ENCODE results near the gene JUNB.

The JUNB gene

GRCh38 chr19:12791345-12792050, at the start of gene JUNB:
Gene JUNB (plus strand): TSS chr19:12791486. CDS start chr19:12791772, 286 bp downstream.
- DNase-seq (ENCODE audit: low read depth) = peak; percentile 97

- no peak for DNase-seq (ENCODE audit: low read depth)
Observed at GRCh38 chr19:12745166-12745897, 46.0 kb upstream of the JUNB start.

- no peak for DNase-seq (ENCODE audit: low read depth)
Observed at GRCh38 chr19:12748489-12748888, 42.8 kb upstream of the JUNB start.

GRCh38 chr19:12749938-12750521, 41.3 kb upstream of the JUNB start:
- DNase-seq (ENCODE audit: low read depth) = no peak

GRCh38 chr19:12750851-12751250, 40.4 kb upstream of the JUNB start:
- DNase-seq (ENCODE audit: low read depth) = no peak

- DNase-seq (ENCODE audit: low read depth) = no peak
Observed at GRCh38 chr19:12751635-12752034, 39.7 kb upstream of the JUNB start, which contains the start of gene BEST2. Gene BEST2 (plus strand): TSS chr19:12751791. CDS start chr19:12752593, 802 bp downstream.

GRCh38 chr19:12752056-12752781, 39.1 kb upstream of the JUNB start:
- no peak for DNase-seq (ENCODE audit: low read depth)

GRCh38 chr19:12754465-12755196, 36.7 kb upstream of the JUNB start:
- DNase-seq (ENCODE audit: low read depth) = no peak

- DNase-seq (ENCODE audit: low read depth) = no peak
Observed at GRCh38 chr19:12756150-12756883, 35.0 kb upstream of the JUNB start.

- DNase-seq (ENCODE audit: low read depth) = peak; percentile 36
Observed at GRCh38 chr19:12757544-12758274, 33.6 kb upstream of the JUNB start.

- no peak for DNase-seq (ENCODE audit: low read depth)
Observed at GRCh38 chr19:12759686-12760085, 31.6 kb upstream of the JUNB start.

GRCh38 chr19:12763100-12763499, 28.2 kb upstream of the JUNB start:
- no peak for DNase-seq (ENCODE audit: low read depth)

GRCh38 chr19:12764698-12765097, 26.6 kb upstream of the JUNB start:
- no peak for DNase-seq (ENCODE audit: low read depth)

GRCh38 chr19:12766051-12766521, 25.2 kb upstream of the JUNB start:
- no peak for DNase-seq (ENCODE audit: low read depth)

GRCh38 chr19:12767150-12767549, 24.1 kb upstream of the JUNB start:
- DNase-seq (ENCODE audit: low read depth) = no peak

- no peak for DNase-seq (ENCODE audit: low read depth)
Observed at GRCh38 chr19:12767666-12768065, 23.6 kb upstream of the JUNB start.

GRCh38 chr19:12769689-12770088, 21.6 kb upstream of the JUNB start:
- peak; percentile 56 for DNase-seq (ENCODE audit: low read depth)

- DNase-seq (ENCODE audit: low read depth) = no peak
Observed at GRCh38 chr19:12770922-12771321, 20.4 kb upstream of the JUNB start.

- DNase-seq (ENCODE audit: low read depth) = no peak
Observed at GRCh38 chr19:12772323-12772722, 19.0 kb upstream of the JUNB start.

- no peak for DNase-seq (ENCODE audit: low read depth)
Observed at GRCh38 chr19:12773571-12773970, 17.7 kb upstream of the JUNB start.
